A673 (cell line): Measurements from ENCODE around the gene CCDC27.

Experiments used
- CTCF ChIP-seq: fragments of 300-800, 200-600 bp; sonication (generic); conservative IDR thresholded peaks from 2 replicates; pipeline ENCODE4 v1.5.1; 2017; ENCODE audit warnings: low read depth, mild to moderate bottlenecking, antibody characterized with exemption, low read length, moderate library complexity, mixed read lengths
- EZH2 ChIP-seq: fragments of 200-600 bp; sonication (generic); IDR thresholded peaks from 2 replicates; pipeline ENCODE4 v1.6.1; 2017; ENCODE audit warnings: borderline replicate concordance, low read depth, mild to moderate bottlenecking, mixed read lengths, antibody characterized with exemption, low read length; ENCODE audit not compliant: poor library complexity, severe bottlenecking

GRCh38 chr1:3790500-3790923 lies 38.3 kb downstream of the CCDC27 start:
- TF ChIP-seq CTCF, result no peak
- no peak for TF ChIP-seq EZH2
